HG02970 (cell line): ENCODE measurements around the gene UBIAD1.

Source experiments
- ATAC-seq: cut with Tn5 transposase; IDR thresholded peaks from one replicate; pipeline ENCODE4 v1.9.1; 2021; ENCODE audit warnings: mild to moderate bottlenecking, moderate library complexity, moderate number of reproducible peaks; ENCODE audit not compliant: unreplicated experiment, low FRiP score

The UBIAD1 gene

GRCh38 chr1:11337580-11338073 lies 64.6 kb downstream of the UBIAD1 start:
- no peak for ATAC-seq
